ENCODE measurements around the gene NEO1.

NEO1 gene

GRCh38 chr15:73265536-73266153 lies 213.4 kb downstream of the NEO1 start:
- H3K27ac ChIP-seq, result no peak overlapping the region
- in situ Hi-C loops (cut with HindIII; ENCODE audit: low pct_ligation_motif_present, low sequenced_read_pairs), result no loop called here
- peak; percentile 92 for TF ChIP-seq CTCF (IDR thresholded peaks at IDR 0.05; ENCODE audit: low read depth, low read length, missing control alignments)
- no peak overlapping the region for H3K4me3 ChIP-seq (ENCODE audit: low read depth, low read length)
- peak; percentile 55 for DNase-seq
- H3K27me3 ChIP-seq (replicated peaks), result no peaks in the 10 kb centered on the region
- H3K36me3 ChIP-seq (replicated peaks), result no peaks in the 10 kb centered on the region

GRCh38 chr15:73268457-73268856 lies 216.2 kb downstream of the NEO1 start:
- no peak for DNase-seq
- in situ Hi-C loops (cut with HindIII; ENCODE audit: low pct_ligation_motif_present, low sequenced_read_pairs), result no loop called here
- Histone ChIP-seq H3K36me3 (replicated peaks) (no peaks in the 10 kb centered on the region), H3K27me3 (replicated peaks) (no peaks in the 10 kb centered on the region), H3K27ac (no peak overlapping the region), H3K4me3 (ENCODE audit: low read depth, low read length) (no peak overlapping the region)
- TF ChIP-seq CTCF (IDR thresholded peaks at IDR 0.05; ENCODE audit: low read depth, low read length, missing control alignments), result no peak

GRCh38 chr15:73270366-73271097 lies 218.3 kb downstream of the NEO1 start:
- H3K4me3 ChIP-seq (ENCODE audit: low read depth, low read length), result no peak overlapping the region
- H3K27ac ChIP-seq, result no peak overlapping the region
- no peak for DNase-seq
- no peaks in the 10 kb centered on the region for H3K36me3 ChIP-seq (replicated peaks)
- in situ Hi-C loops (cut with HindIII; ENCODE audit: low pct_ligation_motif_present, low sequenced_read_pairs), result no loop called here
- no peak for TF ChIP-seq CTCF (IDR thresholded peaks at IDR 0.05; ENCODE audit: low read depth, low read length, missing control alignments)
- no peaks in the 10 kb centered on the region for H3K27me3 ChIP-seq (replicated peaks)

GRCh38 chr15:73273181-73274002 lies 221.1 kb downstream of the NEO1 start:
- H3K27ac ChIP-seq, result no peak overlapping the region
- TF ChIP-seq CTCF (IDR thresholded peaks at IDR 0.05; ENCODE audit: low read depth, low read length, missing control alignments), result peak; percentile 90
- DNase-seq, result peak; percentile 57
- in situ Hi-C loops (cut with HindIII; ENCODE audit: low pct_ligation_motif_present, low sequenced_read_pairs), result no loop called here
- H3K36me3 ChIP-seq (replicated peaks), result no peaks in the 10 kb centered on the region
- H3K27me3 ChIP-seq (replicated peaks), result no peaks in the 10 kb centered on the region
- H3K4me3 ChIP-seq (ENCODE audit: low read depth, low read length), result no peak overlapping the region

GRCh38 chr15:73275862-73276261 lies 223.6 kb downstream of the NEO1 start:
- in situ Hi-C loops (cut with HindIII; ENCODE audit: low pct_ligation_motif_present, low sequenced_read_pairs), result no loop called here

More at GRCh38 chr15:73275862-73276261, 223.6 kb downstream of the NEO1 start:
- H3K36me3 ChIP-seq (replicated peaks), result no peaks in the 10 kb centered on the region
- no peak overlapping the region for H3K4me3 ChIP-seq (ENCODE audit: low read depth, low read length)
- TF ChIP-seq CTCF (IDR thresholded peaks at IDR 0.05; ENCODE audit: low read depth, low read length, missing control alignments), result no peak
- no peaks in the 10 kb centered on the region for H3K27me3 ChIP-seq (replicated peaks)
- H3K27ac ChIP-seq, result no peak overlapping the region
- DNase-seq, result no peak
